HUES6 (cell line): ENCODE data around the gene SELENON.

Experiments used
- H3K27ac ChIP-seq: 2 replicates; pipeline ENCODE4 v1.7.0; 2013; ENCODE audit warnings: low read depth, mild to moderate bottlenecking, low read length, inconsistent platforms
- H3K27me3 ChIP-seq: 2 replicates; pipeline ENCODE4 v1.6.1; 2013; ENCODE audit warnings: low read length; ENCODE audit not compliant: control insufficient read depth, insufficient read depth
- H3K36me3 ChIP-seq: 2 replicates; pipeline ENCODE4 v1.6.1; 2013; ENCODE audit warnings: low read length; ENCODE audit not compliant: control insufficient read depth, insufficient read depth
- H3K4me1 ChIP-seq: 2 replicates; pipeline ENCODE4 v1.6.1; 2013; ENCODE audit warnings: low read length; ENCODE audit not compliant: control insufficient read depth, insufficient read depth
- H3K4me3 ChIP-seq: 2 replicates; pipeline ENCODE4 v1.5.1; 2013; ENCODE audit warnings: low read depth, low read length
- H3K9ac ChIP-seq: one replicate; pipeline ENCODE4 v1.6.1; 2013; ENCODE audit warnings: mild to moderate bottlenecking, low read length
- H3K9me3 ChIP-seq: 2 replicates; pipeline ENCODE4 v1.6.1; 2013; ENCODE audit warnings: low read depth, low read length; ENCODE audit not compliant: control insufficient read depth, insufficient read depth

Gene SELENON

DNA sequence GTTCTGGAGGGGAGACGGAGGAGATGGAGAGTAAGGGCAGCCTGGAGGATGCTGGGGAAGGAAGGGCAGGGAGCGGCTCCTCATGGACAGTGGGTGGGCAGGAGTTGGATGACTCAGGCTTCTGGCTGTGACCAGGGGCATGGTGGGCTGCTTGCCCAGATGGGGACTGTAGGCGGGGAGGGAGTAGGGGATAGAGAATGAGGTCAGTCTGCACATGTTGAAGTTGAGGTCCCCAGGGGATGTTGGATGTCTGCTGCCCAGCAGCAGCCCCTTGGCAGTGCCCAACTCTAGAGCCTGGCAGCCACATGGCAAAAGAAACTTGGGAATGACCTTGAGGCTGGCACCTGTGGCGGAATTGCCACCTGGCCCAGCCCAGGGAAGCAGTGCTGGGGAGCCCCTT lies 6.4 kb downstream of the SELENON start:
- H3K9me3 ChIP-seq = no peaks in the 10 kb centered on the region
- peaks cover 11% of the 10 kb centered on the region for H3K4me1 ChIP-seq
- H3K27me3 ChIP-seq = no peaks in the 10 kb centered on the region
- H3K27ac ChIP-seq = no peak overlapping the region
- no peak overlapping the region for H3K9ac ChIP-seq
- H3K4me3 ChIP-seq = no peak overlapping the region
- H3K36me3 ChIP-seq = peaks cover 53% of the 10 kb centered on the region

DNA sequence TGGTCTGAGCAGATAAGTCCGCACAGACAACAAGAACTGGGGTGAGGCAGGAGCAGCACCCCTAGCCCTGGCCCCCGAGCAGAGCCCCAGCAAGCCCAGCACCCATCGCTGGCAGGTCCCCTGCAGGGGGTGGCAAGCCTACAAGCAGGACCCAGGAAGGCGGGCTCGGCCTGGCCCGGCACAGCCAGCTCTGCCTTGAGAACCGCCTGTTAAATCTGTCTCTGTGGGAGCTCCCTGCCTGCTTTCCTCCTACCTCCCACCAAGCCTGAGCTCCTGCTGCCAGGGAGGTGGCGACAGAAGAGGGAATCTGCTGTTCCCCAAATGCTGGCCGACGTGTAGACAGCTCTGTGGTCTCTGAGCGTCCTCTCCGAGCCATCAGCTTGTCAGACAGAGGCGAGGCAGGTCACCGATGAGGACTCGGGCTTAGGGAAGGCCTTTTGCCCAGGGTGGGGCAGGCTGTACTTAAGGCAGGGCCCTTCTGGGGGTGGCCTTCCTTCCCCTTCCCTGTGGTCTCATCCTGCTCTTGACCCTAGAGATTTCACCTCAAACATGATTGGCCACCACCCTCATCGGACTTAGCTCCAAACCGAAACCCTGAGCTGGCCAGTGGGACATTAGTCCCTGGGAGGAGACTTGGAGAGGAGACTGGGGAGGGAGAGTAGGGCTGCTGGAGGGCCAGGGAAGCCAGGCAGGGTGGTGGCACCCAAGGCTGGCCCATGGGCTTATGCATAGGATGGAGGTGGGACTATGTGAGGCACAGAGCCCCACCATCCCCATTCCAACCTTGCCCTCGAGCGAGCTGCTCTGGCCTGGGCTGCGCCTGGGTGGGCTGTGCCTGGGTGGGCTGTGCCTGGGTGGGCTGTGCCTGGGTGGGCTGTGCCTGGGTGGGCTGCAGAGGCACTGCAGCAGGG lies 7.7 kb downstream of the SELENON start:
- peaks cover 11% of the 10 kb centered on the region for H3K4me1 ChIP-seq
- H3K36me3 ChIP-seq = peaks cover 63% of the 10 kb centered on the region
- H3K9me3 ChIP-seq = no peaks in the 10 kb centered on the region
- H3K27me3 ChIP-seq = no peaks in the 10 kb centered on the region
- no peak overlapping the region for H3K4me3 ChIP-seq
- no peak overlapping the region for H3K9ac ChIP-seq
- H3K27ac ChIP-seq = no peak overlapping the region

- Histone ChIP-seq H3K27me3 (no peaks in the 10 kb centered on the region), H3K27ac (no peak overlapping the region), H3K4me1 (peaks cover 11% of the 10 kb centered on the region), H3K4me3 (no peak overlapping the region), H3K9me3 (no peaks in the 10 kb centered on the region), H3K36me3 (peaks cover 69% of the 10 kb centered on the region), H3K9ac (no peak overlapping the region)
Measured at GRCh38 chr1:25808481-25809244, 8.7 kb downstream of the SELENON start.

DNA sequence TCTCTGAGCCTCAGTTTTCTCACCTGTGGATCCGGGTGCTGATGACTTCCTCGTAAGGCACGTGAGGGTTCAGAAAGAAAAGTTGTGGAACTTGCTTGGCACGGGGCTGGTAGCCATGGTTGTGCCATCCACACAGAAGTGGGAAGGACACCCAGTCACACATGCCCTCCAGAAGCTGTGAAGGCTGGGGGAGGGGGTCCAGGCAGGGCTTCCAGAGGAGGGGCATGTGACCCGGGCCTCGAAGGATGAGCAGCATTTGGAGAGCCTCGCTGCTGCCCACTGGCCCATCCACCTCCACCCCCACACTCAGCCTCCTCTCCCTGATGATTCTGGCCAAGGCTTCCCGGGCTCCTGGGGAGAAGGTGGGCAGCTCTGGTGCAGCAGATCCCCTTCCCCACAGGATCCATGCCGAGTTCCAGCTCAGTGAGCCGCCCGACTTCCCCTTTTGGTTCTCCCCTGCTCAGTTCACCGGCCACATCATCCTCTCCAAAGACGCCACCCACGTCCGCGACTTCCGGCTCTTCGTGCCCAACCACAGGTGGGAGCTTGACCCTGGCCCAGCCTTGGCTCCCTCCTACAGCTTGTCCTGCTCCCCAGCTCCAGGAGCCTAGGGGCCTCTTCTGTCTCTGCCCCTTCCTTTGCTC lies 9.4 kb downstream of the SELENON start:
- Histone ChIP-seq H3K27ac (no peak overlapping the region), H3K4me3 (no peak overlapping the region), H3K4me1 (peaks cover 6% of the 10 kb centered on the region), H3K36me3 (peaks cover 77% of the 10 kb centered on the region), H3K9me3 (no peaks in the 10 kb centered on the region), H3K9ac (no peak overlapping the region), H3K27me3 (no peaks in the 10 kb centered on the region)

DNA sequence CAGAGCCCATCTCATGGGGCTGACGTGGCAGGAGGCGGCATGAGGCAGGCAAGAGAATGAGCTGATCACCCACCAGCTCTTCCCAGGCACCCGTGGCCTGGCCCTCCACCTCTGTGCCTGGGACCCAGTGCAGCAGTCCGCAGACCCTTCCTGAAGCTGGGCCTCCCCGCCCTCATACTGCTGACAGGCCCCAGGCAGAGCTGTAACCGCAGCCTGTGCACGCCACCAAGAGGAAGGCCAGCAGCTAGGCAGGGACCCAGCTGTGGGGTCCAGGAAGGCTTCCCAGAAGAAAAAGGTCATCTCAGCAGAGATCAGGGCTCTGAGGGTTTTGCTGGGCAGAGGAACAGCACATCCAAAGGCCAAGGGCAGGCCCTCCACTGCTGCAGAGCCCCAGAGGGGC lies 9.9 kb downstream of the SELENON start:
- H3K27ac ChIP-seq = no peak overlapping the region
- H3K9me3 ChIP-seq = no peaks in the 10 kb centered on the region
- no peak overlapping the region for H3K4me3 ChIP-seq
- no peak overlapping the region for H3K9ac ChIP-seq
- peaks cover 6% of the 10 kb centered on the region for H3K4me1 ChIP-seq
- H3K36me3 ChIP-seq = peaks cover 82% of the 10 kb centered on the region
- H3K27me3 ChIP-seq = no peaks in the 10 kb centered on the region

- H3K4me1 ChIP-seq = peaks cover 6% of the 10 kb centered on the region
- no peak overlapping the region for H3K4me3 ChIP-seq
- H3K27me3 ChIP-seq = no peaks in the 10 kb centered on the region
- no peaks in the 10 kb centered on the region for H3K9me3 ChIP-seq
- no peak overlapping the region for H3K27ac ChIP-seq
- H3K36me3 ChIP-seq = peaks cover 83% of the 10 kb centered on the region
- no peak overlapping the region for H3K9ac ChIP-seq
Measured at GRCh38 chr1:25810341-25811299, 10.6 kb downstream of the SELENON start.

- Histone ChIP-seq H3K27me3 (no peaks in the 10 kb centered on the region), H3K27ac (no peak overlapping the region), H3K9ac (no peak overlapping the region), H3K4me3 (no peak overlapping the region), H3K9me3 (no peaks in the 10 kb centered on the region), H3K4me1 (peaks cover 6% of the 10 kb centered on the region), H3K36me3 (peaks cover 81% of the 10 kb centered on the region)
Measured at GRCh38 chr1:25811384-25812082, 11.5 kb downstream of the SELENON start.

DNA sequence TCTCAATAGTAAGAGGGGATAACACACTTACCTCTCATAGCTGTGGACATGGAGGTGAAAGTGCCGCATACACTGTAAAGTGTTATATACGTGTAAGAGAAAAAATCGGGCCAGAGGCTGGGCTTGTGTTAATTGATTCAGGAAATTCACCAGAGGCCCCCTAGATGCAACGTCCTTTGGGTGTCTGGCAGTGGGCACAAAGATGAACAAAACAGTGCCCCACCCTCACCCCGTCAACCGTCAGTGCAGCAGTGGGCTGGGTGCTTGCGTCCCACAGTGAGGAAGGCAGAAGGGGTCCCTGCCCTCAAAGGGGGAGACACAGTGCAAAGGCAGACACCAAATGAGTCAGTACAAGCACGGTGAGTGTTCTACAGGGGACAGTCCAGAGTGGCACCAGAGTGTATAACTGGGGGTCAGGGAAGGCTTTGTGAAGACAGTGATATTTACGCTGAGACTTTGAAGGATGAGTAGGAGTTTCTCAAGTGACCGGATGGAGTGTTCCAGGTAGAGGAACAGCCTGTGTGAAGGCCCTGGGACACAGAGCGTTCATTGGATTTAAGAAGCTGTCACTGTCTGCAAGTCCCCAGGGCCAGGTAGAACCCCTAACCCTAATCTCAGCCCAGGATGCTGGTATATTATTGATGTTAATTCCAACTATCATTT lies 13.2 kb downstream of the SELENON start:
- peaks cover 69% of the 10 kb centered on the region for H3K36me3 ChIP-seq
- H3K9ac ChIP-seq = no peak overlapping the region
- H3K27me3 ChIP-seq = no peaks in the 10 kb centered on the region
- no peaks in the 10 kb centered on the region for H3K9me3 ChIP-seq
- H3K4me1 ChIP-seq = peaks cover 13% of the 10 kb centered on the region
- H3K4me3 ChIP-seq = no peak overlapping the region
- no peak overlapping the region for H3K27ac ChIP-seq

- Histone ChIP-seq H3K9me3 (no peaks in the 10 kb centered on the region), H3K9ac (no peak overlapping the region), H3K27ac (no peak overlapping the region), H3K4me3 (no peak overlapping the region), H3K4me1 (peaks cover 20% of the 10 kb centered on the region), H3K27me3 (no peaks in the 10 kb centered on the region), H3K36me3 (peaks cover 63% of the 10 kb centered on the region)
Measured at GRCh38 chr1:25813734-25814471, 13.9 kb downstream of the SELENON start.
